ENCODE measurements around the gene HSF2BP.
"Not testable (repeated sequence)": the region's sequence is repeated elsewhere in the genome, so short reads cannot be mapped to it uniquely, and the experiment has no call there.

HSF2BP gene

DNA sequence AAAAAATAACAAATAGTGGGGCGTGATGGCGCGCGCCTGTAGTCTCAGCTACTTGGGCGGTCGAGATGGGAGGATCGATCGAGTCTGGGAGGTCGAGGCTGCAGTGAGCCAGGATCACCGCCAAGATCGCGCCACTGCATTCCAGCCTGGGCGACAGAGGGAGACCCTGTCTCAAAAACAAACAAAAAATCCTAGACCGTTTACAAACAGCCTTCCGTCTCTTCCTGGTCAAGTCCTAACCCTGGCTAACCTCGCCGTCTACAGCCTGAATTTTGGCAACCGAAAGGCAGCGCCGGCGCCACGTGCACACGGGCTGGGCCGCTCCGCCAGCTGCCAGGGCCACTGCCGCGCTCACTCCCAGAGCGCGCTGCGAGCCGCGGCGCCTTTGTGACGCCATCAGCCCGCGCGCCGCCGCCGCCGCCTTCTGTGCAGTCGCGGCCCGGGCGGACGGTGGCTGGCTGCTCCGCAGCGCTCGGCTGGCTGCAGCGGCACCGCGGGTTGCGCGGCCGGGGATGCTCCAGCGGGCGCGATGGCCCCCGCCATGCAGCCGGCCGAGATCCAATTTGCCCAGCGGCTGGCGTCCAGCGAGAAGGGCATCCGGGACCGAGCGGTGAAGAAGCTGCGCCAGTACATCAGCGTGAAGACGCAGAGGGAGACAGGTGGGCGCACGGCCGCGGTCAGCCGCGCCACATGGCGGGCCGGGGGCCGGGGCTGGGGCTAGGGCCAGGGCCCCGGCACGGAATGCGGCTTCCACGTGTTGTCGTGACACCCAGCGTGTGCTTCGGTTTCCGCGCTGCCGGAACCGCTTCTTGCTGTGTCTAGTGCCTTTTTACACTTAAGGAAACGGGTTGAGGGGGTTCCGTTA lies at the start of gene HSF2BP, which contains the start of gene RRP1B:
TSS of gene HSF2BP (minus strand) at position 353 of the 865 bp plus-strand sequence. CDS start 1,392 bp downstream, outside the sequence.
TSS of gene RRP1B (plus strand) at position 425 of the 865 bp plus-strand sequence. CDS start at position 530, 105 bp downstream.
- peak within 1 kb of the TSS; percentile 81 to 98 (median 89) for H3K9ac ChIP-seq
- H3K4me1 ChIP-seq = peaks cover 43 to 48% (median 45%) of the 10 kb centered on the region in 10 experiments
- peaks cover 0 to 4% (median 0%) of the 10 kb centered on the region in 11 experiments; a peak in 3 of 22 replicates for H3K9me3 ChIP-seq (replicated peaks in 1 of 11)
- peaks cover 5 to 39% (median 32%) of the 10 kb centered on the region in 11 experiments; a peak in 21 of 22 replicates for H4K20me1 ChIP-seq
- H3K36me3 ChIP-seq = peaks cover 14 to 35% (median 34%) of the 10 kb centered on the region in 11 experiments; a peak in 21 of 22 replicates
- H3K4me3 ChIP-seq = peak within 1 kb of the TSS; percentile 88 to 98 (median 94)
- peak within 1 kb of the TSS; percentile 60 to 95 (median 87); a peak in 21 of 22 replicates for H3K27ac ChIP-seq
- H3K4me2 ChIP-seq = peak within 1 kb of the TSS; percentile 79 to 94 (median 88)
- H3K27me3 ChIP-seq = no peaks in the 10 kb centered on the region
- no peak for TF ChIP-seq Cebpa-rat (IDR thresholded peaks at IDR 0.05)

- no peak for TF ChIP-seq Cebpa-rat (IDR thresholded peaks at IDR 0.05)
- Histone ChIP-seq H3K36me3 (no peaks in the 10 kb centered on the region), H3K9ac (no peak overlapping the region), H3K4me2 (no peak overlapping the region), H3K4me1 (peaks cover 0 to 30% (median 10%) of the 10 kb centered on the region in 10 experiments; a peak in 13 of 20 replicates), H3K27ac (no peak overlapping the region), H3K27me3 (no peaks in the 10 kb centered on the region), H4K20me1 (no peaks in the 10 kb centered on the region), H3K9me3 (replicated peaks in 1 of 11) (peaks cover 0 to 4% (median 0%) of the 10 kb centered on the region in 11 experiments; a peak in 1 of 22 replicates), H3K4me3 (no peak overlapping the region)
Measured at GRCh38 chr21:43708745-43709381, 49.6 kb upstream of the HSF2BP start.

DNA sequence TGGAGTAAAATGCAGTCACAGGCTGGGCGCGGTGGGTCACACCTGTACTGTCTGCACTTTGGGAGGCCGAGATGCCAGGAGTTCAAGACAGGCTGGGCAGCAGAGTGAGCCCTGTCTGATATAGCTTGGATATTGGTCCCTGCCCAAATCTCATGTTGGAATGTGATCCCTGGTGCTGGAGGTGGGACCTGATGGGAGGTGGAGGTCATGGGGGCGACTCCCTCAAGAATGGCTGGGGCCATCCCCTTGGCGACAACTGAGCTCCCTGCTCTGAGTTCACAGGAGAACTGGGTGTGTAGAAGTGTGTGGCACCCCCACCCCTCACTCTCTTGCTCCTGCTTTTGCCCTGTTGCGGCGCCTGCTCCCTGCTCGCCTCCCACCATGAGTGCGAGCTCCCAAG lies 48.2 kb upstream of the HSF2BP start:
- Histone ChIP-seq H3K36me3 (no peaks in the 10 kb centered on the region), H3K27ac (no peak overlapping the region), H3K27me3 (peaks cover 4 to 12% (median 9%) of the 10 kb centered on the region in 11 experiments; a peak in 20 of 22 replicates), H3K4me1 (peaks cover 13 to 38% (median 24%) of the 10 kb centered on the region in 10 experiments), H3K9ac (no peak overlapping the region), H3K9me3 (replicated peaks in 1 of 11) (peaks cover 0 to 4% (median 0%) of the 10 kb centered on the region in 11 experiments; a peak in 1 of 22 replicates), H3K4me3 (no peak overlapping the region), H3K4me2 (no peak overlapping the region), H4K20me1 (peaks cover 0 to 7% (median 0%) of the 10 kb centered on the region in 11 experiments; a peak in 3 of 22 replicates)
- TF ChIP-seq Cebpa-rat (IDR thresholded peaks at IDR 0.05) = no peak

DNA sequence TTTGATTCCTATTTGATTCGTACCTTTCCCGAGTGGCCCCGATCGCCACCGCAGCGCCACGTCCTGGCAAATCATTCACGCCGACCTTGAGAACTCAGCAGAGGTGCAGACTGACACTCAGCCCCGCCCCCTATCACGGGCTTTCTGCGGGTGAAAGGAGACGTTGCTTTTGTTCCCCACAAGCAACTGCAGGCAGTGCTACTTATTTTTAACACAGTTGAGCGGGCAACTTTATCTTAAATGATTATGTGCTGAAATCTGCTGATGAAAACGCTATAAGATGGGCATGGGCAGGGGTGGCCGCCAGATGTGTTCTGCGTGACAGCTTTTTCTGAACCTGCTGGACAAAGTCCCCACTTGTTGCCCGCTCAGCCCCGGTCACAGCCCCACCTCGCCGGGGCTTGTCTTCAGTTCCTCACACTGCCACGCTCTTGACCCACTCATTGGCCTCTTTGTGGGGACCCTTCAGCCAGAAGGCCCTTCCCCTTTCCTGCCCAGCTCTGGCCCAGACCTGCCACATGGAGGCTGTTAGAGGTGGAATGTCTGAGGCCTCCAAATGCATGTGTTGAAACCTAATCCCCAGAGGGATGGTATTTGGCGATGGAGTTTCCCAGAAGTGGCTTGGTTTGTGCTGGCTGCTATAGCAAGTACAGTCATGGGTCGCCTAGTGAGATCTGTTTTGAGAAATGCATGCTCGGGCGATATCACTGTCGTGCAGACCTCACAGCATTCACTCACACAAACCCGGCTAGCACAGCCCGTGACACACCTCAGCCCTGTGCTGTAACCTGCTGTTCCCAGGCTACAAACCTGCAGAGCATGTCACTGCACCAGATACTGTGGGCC lies 44.0 kb upstream of the HSF2BP start:
- Histone ChIP-seq H3K27me3 (peaks cover 12 to 22% (median 18%) of the 10 kb centered on the region in 11 experiments), H3K36me3 (no peaks in the 10 kb centered on the region), H3K4me1 (peaks cover 18 to 40% (median 30%) of the 10 kb centered on the region in 10 experiments), H3K27ac (peak overlapping the region in 1 of 11 experiments; percentile 9; a peak in 1 of 22 replicates), H3K4me3 (peak overlapping the region in 3 of 10 experiments; percentile 11 to 32 (median 18); a peak in 2 of 20 replicates), H4K20me1 (peaks cover 0 to 19% (median 5%) of the 10 kb centered on the region in 11 experiments; a peak in 7 of 22 replicates), H3K9ac (peak overlapping the region in 7 of 11 experiments; percentile 3 to 67 (median 38); a peak in 10 of 22 replicates), H3K9me3 (replicated peaks in 1 of 11) (no peaks in the 10 kb centered on the region), H3K4me2 (peak overlapping the region; percentile 60 to 86 (median 79))
- TF ChIP-seq Cebpa-rat (IDR thresholded peaks at IDR 0.05) = no peak

GRCh38 chr21:43702785-43703034 lies 43.4 kb upstream of the HSF2BP start:
- Histone ChIP-seq H3K4me3 (peak overlapping the region in 4 of 10 experiments; percentile 1 to 32 (median 14); a peak in 2 of 20 replicates), H3K27ac (peak overlapping the region in 1 of 11 experiments; percentile 9; a peak in 1 of 22 replicates), H3K9me3 (replicated peaks in 1 of 11) (no peaks in the 10 kb centered on the region), H3K27me3 (peaks cover 12 to 22% (median 18%) of the 10 kb centered on the region in 11 experiments), H3K9ac (peak overlapping the region in 8 of 11 experiments; percentile 3 to 67 (median 33); a peak in 12 of 22 replicates), H3K36me3 (no peaks in the 10 kb centered on the region), H4K20me1 (peaks cover 0 to 19% (median 5%) of the 10 kb centered on the region in 11 experiments; a peak in 7 of 22 replicates), H3K4me1 (peaks cover 18 to 40% (median 30%) of the 10 kb centered on the region in 10 experiments), H3K4me2 (peak overlapping the region; percentile 60 to 86 (median 79))
- TF ChIP-seq Cebpa-rat (IDR thresholded peaks at IDR 0.05) = no peak

DNA sequence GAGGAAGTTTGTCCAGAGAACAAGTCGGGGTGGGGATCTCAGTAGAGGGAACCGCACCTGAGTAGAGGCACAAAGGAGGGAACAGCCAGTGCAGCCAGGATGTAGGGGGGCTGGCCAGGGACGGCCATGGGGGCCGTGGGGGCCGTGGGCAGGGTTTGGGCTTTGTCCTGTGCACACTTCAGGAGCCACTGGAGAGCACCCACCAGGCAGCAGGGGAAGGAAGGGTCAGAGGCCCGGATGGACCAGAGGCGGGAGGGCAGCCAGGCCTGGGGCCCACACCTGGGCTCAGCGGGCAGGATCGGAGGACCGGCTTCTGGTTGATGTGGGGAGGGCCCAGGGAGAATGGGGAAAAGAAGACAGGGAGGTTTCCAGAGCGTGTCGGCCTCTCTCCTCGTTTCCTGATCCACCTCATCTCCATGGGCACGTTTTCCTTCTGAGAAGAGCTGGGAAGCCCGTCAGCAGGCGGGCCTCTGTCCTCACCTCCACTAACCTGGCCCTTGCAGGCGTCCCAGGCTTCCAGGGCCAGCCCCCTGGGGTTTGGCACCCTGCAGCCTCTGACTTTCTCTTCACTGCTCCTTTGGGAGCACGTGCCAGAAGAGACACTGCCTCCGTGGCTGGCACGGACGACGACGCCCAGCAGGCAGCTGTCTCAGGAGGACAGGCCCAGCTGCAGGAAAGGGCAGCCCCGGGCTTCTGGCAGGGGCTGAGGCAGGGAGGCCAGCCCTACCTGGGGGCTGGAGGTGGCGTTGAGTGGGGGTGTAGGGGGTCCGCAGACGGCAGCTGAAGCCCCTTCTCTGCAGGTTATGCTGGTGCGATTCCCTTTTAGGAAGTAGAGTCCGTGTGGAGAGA lies 42.9 kb upstream of the HSF2BP start:
- Histone ChIP-seq H3K4me3 (peak overlapping the region in 3 of 10 experiments; percentile 1 to 32 (median 11); a peak in 1 of 20 replicates), H3K27ac (peak overlapping the region in 1 of 11 experiments; percentile 9; a peak in 1 of 22 replicates), H3K4me2 (peak overlapping the region; percentile 60 to 86 (median 79)), H3K9me3 (replicated peaks in 1 of 11) (no peaks in the 10 kb centered on the region), H4K20me1 (peaks cover 0 to 19% (median 5%) of the 10 kb centered on the region in 11 experiments; a peak in 7 of 22 replicates), H3K9ac (peak overlapping the region in 7 of 11 experiments; percentile 3 to 67 (median 38); a peak in 10 of 22 replicates), H3K4me1 (peaks cover 18 to 40% (median 30%) of the 10 kb centered on the region in 10 experiments), H3K36me3 (peaks cover 0 to 3% (median under 1%) of the 10 kb centered on the region in 11 experiments; a peak in 5 of 22 replicates), H3K27me3 (peaks cover 12 to 22% (median 18%) of the 10 kb centered on the region in 11 experiments)
- TF ChIP-seq Cebpa-rat (IDR thresholded peaks at IDR 0.05) = no peak

GRCh38 chr21:43699933-43700599 lies 40.8 kb upstream of the HSF2BP start:
- no peak overlapping the region for H3K4me2 ChIP-seq
- H4K20me1 ChIP-seq = peaks cover 0 to 25% (median 5%) of the 10 kb centered on the region in 11 experiments; a peak in 8 of 22 replicates
- peaks cover 18 to 31% (median 27%) of the 10 kb centered on the region in 10 experiments for H3K4me1 ChIP-seq
- H3K4me3 ChIP-seq = no peak overlapping the region
- H3K27me3 ChIP-seq = peaks cover 12 to 22% (median 18%) of the 10 kb centered on the region in 11 experiments
- no peak overlapping the region for H3K9ac ChIP-seq
- H3K27ac ChIP-seq = no peak overlapping the region
- H3K36me3 ChIP-seq = peaks cover 20 to 24% (median 22%) of the 10 kb centered on the region in 11 experiments
- TF ChIP-seq Cebpa-rat (IDR thresholded peaks at IDR 0.05) = no peak
- no peaks in the 10 kb centered on the region for H3K9me3 ChIP-seq (replicated peaks in 1 of 11)

DNA sequence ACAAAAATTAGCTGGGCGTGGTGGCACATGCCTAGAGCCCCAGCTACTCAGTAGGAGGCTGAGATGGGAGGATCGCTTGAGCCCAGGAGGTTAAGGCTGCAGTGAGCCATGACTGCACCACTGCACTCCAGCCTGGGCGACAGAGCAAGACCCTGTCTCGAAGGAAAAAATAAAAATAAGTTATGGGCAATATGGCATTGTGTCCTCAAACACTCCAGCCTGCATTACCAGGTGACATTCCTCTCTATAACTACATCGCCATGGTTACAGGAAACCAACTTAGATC lies 40.1 kb upstream of the HSF2BP start:
- not testable (repeated sequence) for H3K4me2 ChIP-seq, H3K27ac ChIP-seq
- H4K20me1 ChIP-seq = peaks cover 0 to 25% (median 6%) of the 10 kb centered on the region in 11 experiments; a peak in 11 of 22 replicates

More for the DNA sequence above, 40.1 kb upstream of the HSF2BP start:
- peaks cover 12 to 22% (median 18%) of the 10 kb centered on the region in 11 experiments for H3K27me3 ChIP-seq
- not testable (repeated sequence) for H3K9me3 ChIP-seq (replicated peaks in 1 of 11); H3K9ac ChIP-seq; H3K4me3 ChIP-seq
- H3K4me1 ChIP-seq = peaks cover 18 to 31% (median 27%) of the 10 kb centered on the region in 10 experiments
- H3K36me3 ChIP-seq = peaks cover 26 to 31% (median 28%) of the 10 kb centered on the region in 11 experiments

Data from BLaER1 treated with 17β-estradiol and CSF1 and Interleukin-3, amounts not matched to agents 10 nM and 100 nM (cell line).